DOHH2 (cell line): ENCODE measurements around the gene AFDN.

Experiments used
- CTCF ChIP-seq: fragments of 200-600 bp; sonication (generic); IDR thresholded peaks from one replicate; pipeline ENCODE4 v1.5.1; 2014; ENCODE audit warnings: antibody characterized with exemption, mild to moderate bottlenecking, low read depth, low read length; ENCODE audit not compliant: poor library complexity, severe bottlenecking
- EZH2phosphoT487 ChIP-seq: fragments of 200-600 bp; sonication (generic); IDR thresholded peaks from 2 replicates; pipeline ENCODE4 v1.6.1; 2017; ENCODE audit warnings: borderline replicate concordance, mild to moderate bottlenecking, antibody characterized with exemption, low read length, moderate library complexity, mixed read lengths

DNA sequence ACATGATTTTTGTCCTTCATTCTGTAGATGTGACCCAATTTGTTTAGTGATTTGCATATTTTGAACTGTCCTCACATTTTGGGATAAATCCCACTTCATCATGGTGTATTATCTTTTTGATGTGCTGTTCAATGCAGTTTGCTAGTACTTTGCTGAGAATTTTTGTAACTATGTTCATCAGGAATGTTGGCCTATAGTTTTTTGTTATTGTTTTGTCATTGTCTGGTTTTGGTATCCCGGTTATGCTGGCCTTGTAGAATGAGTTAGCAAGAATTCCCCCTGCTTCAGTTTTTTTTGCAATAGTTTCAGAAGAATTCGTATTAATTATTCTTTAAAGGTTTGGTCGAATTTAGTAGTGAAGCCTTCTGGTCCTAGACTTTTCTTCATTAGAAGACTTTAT is 182.6 kb downstream of the AFDN start:
- TF ChIP-seq CTCF, result no peak
- no peak for TF ChIP-seq EZH2phosphoT487
